Hepatocyte (in vitro differentiated cells): ENCODE results near the gene MDM4.

Experiments used
- CTCF ChIP-seq: fragments of 200-600 bp; sonication (generic); IDR thresholded peaks from 2 replicates; pipeline ENCODE4 v1.5.1; 2016; ENCODE audit warnings: antibody characterized with exemption, mild to moderate bottlenecking; ENCODE audit not compliant: poor library complexity
- EZH2 ChIP-seq: fragments of 200-600 bp; sonication (generic); IDR thresholded peaks from 2 replicates; pipeline ENCODE4 v1.6.1; 2016; ENCODE audit warnings: antibody characterized with exemption, mild to moderate bottlenecking, borderline replicate concordance

- TF ChIP-seq CTCF (no peak), EZH2 (no peak)
These were observed 14.7 kb downstream of the MDM4 start for GRCh38 chr1:204530932-204531331.
